RCC 7860 (cell line): ENCODE results near the gene TBXA2R.
"Not testable (repeated sequence)": the region's sequence is repeated elsewhere in the genome, so short reads cannot be mapped to it uniquely, and the experiment has no call there.

Experiments used
- DNase-seq: peaks from one replicate; pipeline ENCODE4 v3.0.0-alpha.2; 2015; ENCODE audit warnings: low spot score
- FAIRE-seq: peaks from 2 replicates; lab custom pipeline; 2012; peaks lifted over from hg19 to GRCh38; lab: Jason Lieb, UNC

The TBXA2R gene

GRCh38 chr19:3641515-3642269 is 35.0 kb upstream of the TBXA2R start:
- no peak for DNase-seq
- no peak for FAIRE-seq

- DNase-seq (no peak), FAIRE-seq (no peak)
These were observed 32.8 kb upstream of the TBXA2R start for GRCh38 chr19:3639479-3639878.

- FAIRE-seq: no peak
These were observed 31.8 kb upstream of the TBXA2R start for GRCh38 chr19:3638208-3639193.

GRCh38 chr19:3637621-3638020 is 30.9 kb upstream of the TBXA2R start:
- DNase-seq: no peak
- no peak for FAIRE-seq

More at GRCh38 chr19:3638208-3639193, 31.8 kb upstream of the TBXA2R start:
- no peak for DNase-seq

GRCh38 chr19:3636962-3637361 is 30.3 kb upstream of the TBXA2R start:
- FAIRE-seq (no peak), DNase-seq (no peak)

- FAIRE-seq: no peak
- DNase-seq: no peak
These were observed 29.8 kb upstream of the TBXA2R start for GRCh38 chr19:3636506-3636905.

GRCh38 chr19:3634496-3635045 is 27.9 kb upstream of the TBXA2R start:
- FAIRE-seq (no peak), DNase-seq (no peak)

GRCh38 chr19:3633559-3633988 is 26.9 kb upstream of the TBXA2R start:
- no peak for FAIRE-seq
- DNase-seq: no peak

- DNase-seq (no peak), FAIRE-seq (no peak)
These were observed 26.3 kb upstream of the TBXA2R start for GRCh38 chr19:3632739-3633558.

- DNase-seq (no peak), FAIRE-seq (no peak)
These were observed 25.4 kb upstream of the TBXA2R start for GRCh38 chr19:3632098-3632497.

- no peak for FAIRE-seq
- DNase-seq: no peak
These were observed 24.6 kb upstream of the TBXA2R start for GRCh38 chr19:3631053-3631861.

GRCh38 chr19:3628766-3629165 is 22.1 kb upstream of the TBXA2R start:
- FAIRE-seq, DNase-seq: not testable (repeated sequence)

GRCh38 chr19:3627351-3627723 is 20.7 kb upstream of the TBXA2R start:
- FAIRE-seq (no peak), DNase-seq (no peak)

- DNase-seq (peak; percentile 95), FAIRE-seq (peak; percentile 91)
These were observed 20.0 kb upstream of the TBXA2R start, which contains the start of gene CACTIN for GRCh38 chr19:3626473-3627350. CACTIN (minus strand) TSS chr19:3626790; CDS start chr19:3626762, 28 bp downstream.

- DNase-seq: no peak
- no peak for FAIRE-seq
These were observed 19.4 kb upstream of the TBXA2R start for GRCh38 chr19:3625996-3626472.

- DNase-seq: no peak
- no peak for FAIRE-seq
These were observed 17.0 kb upstream of the TBXA2R start for GRCh38 chr19:3623716-3624115.

GRCh38 chr19:3622224-3622623 is 15.5 kb upstream of the TBXA2R start:
- no peak for FAIRE-seq
- no peak for DNase-seq

- no peak for FAIRE-seq
- DNase-seq: no peak
These were observed 15.0 kb upstream of the TBXA2R start for GRCh38 chr19:3621689-3622088.
